Measurements from ENCODE around the gene SERINC4.

DNA sequence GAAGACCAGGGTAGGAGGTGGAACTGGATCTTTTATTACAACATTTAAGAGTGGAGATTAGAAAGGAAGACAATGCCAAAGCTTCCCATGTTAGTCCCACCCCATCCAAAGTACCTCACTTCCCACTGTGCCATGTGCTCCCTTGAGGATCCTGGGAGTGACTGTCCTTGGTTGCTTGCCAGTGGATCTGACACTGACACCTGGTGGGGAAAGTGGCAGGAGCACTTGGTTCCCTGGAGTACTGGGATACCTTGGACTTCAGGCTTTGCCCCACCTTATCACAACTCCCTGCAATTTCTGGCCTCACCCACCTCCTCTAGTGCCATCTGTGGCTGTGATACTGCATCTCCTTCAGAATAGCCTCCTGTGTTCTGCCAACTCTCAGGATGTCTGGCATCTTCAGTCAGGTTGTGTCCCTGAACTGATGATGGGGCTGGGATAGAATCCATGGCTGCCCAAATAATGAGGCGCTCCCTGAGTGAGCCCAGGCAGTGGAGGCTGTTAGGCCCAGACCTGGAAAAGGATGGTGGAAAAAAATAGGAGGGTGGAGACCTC, 24.5 kb downstream of the SERINC4 start:
- TF ChIP-seq, protein P1, sequence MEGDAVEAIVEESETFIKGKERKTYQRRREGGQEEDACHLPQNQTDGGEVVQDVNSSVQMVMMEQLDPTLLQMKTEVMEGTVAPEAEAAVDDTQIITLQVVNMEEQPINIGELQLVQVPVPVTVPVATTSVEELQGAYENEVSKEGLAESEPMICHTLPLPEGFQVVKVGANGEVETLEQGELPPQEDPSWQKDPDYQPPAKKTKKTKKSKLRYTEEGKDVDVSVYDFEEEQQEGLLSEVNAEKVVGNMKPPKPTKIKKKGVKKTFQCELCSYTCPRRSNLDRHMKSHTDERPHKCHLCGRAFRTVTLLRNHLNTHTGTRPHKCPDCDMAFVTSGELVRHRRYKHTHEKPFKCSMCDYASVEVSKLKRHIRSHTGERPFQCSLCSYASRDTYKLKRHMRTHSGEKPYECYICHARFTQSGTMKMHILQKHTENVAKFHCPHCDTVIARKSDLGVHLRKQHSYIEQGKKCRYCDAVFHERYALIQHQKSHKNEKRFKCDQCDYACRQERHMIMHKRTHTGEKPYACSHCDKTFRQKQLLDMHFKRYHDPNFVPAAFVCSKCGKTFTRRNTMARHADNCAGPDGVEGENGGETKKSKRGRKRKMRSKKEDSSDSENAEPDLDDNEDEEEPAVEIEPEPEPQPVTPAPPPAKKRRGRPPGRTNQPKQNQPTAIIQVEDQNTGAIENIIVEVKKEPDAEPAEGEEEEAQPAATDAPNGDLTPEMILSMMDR (IDR thresholded peaks at IDR 0.05): no peak
- no peak for TF ChIP-seq EZH2 (IDR thresholded peaks at IDR 0.05; ENCODE audit: borderline replicate concordance, insufficient read depth, low read depth, low read length, poor library complexity, severe bottlenecking)
